ENCODE results near the gene PDZD8.
"Not testable (repeated sequence)": the region's sequence is repeated elsewhere in the genome, so short reads cannot be mapped to it uniquely, and the experiment has no call there.

PDZD8 gene

DNA sequence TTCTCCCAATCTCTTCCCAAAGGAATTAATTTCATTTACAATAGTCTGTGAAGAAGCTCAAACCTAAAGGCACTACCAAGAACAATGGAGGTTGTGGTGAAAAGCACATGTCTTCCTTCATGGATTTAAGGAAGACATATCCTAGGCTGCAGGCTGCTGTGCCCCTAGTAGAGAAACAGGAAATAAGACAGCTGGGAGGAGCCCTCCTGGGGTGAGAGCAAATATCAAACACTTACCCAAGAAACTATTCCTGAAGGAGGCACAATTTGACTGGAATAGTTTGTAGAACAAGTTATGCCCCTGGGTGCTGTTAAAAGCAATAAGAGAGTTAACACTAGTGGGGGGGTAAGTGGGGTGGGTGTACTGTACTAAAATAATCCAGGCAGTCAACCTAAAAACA lies 30.1 kb downstream of the PDZD8 start:
- peak; percentile 25 to 42 (median 40) for DNase-seq

GRCh38 chr10:117342641-117343040 lies 32.6 kb downstream of the PDZD8 start:
- no peak for DNase-seq

- DNase-seq: no peak
These were observed 34.2 kb downstream of the PDZD8 start for GRCh38 chr10:117341061-117341460.

DNA sequence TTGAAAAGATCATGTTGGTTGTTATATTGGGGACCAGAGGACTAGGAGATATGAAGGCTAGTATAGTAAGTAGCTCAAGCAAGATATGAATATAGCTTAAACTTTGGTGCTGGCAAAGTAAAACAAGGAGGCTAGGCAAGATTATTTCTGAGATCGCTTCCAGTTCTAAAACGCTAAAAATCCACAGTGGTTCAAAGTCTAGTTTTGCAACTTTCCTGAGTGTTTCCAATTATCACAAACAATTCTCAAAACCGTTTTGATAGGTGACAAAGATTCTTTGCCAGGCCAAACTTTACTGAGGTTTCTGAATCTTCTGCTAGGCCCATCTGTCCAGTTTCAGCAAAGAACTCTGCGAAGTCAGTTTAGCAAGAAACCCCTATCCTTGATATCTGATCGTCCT lies 35.3 kb downstream of the PDZD8 start:
- DNase-seq: no peak

GRCh38 chr10:117339578-117339977 lies 35.7 kb downstream of the PDZD8 start:
- DNase-seq: no peak

DNA sequence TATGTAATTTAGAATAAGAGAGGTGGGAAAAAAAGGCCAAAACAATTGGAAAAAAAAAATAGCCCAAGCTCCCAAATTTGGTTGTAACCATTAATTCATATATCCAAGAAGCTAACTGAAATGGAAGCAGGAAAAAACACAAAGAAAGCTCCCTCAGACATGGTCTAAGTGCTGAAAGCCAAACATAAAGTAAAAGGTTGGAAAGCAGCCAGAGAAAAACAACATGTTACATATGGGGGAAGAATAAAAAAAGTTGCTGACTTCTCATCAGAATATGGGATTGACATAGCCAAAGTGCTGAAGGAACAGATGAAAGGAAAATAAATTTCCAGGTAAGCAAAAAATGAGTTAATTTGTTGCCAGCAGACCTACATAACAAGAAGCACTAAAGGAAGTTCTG lies 40.3 kb downstream of the PDZD8 start:
- no peak for DNase-seq

DNA sequence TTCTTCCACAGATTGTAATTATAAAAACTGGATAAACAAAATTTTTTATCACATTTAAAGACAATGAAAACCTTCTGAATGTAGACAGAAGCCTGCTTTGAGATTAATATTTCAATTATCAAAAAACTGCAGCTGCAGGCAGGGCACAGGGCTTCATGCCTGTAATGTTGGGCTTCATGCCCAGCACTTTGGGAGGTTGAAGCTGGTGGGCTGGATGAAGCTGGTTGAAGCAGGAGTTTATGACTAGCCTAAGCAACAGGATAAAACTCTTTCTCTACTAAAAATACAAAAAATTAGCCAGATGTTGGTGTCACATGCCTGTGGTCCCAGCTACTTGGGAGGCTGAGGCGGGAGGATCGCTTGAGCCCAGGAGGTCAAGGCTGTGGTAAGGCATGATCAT lies 41.2 kb downstream of the PDZD8 start:
- no peak for DNase-seq

DNA sequence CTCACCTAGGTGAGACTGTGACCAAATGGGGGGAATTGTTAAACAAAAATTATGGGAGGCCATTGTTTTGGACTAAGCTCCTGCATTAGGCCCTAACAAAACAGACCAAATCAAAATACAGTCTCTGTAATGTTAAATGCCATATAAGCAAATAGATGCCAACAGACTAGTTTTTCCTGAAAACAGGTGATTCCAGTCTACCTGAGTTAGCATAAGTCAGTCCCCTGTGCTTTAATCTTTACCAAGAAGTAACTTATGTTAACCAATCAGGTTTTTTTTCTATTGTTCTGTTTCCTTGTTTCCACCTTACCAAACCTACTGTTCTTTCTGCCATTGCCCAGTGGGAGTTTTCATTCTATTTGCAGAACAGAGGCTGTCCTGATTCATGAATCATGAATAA lies 48.0 kb downstream of the PDZD8 start:
- no peak for DNase-seq

DNA sequence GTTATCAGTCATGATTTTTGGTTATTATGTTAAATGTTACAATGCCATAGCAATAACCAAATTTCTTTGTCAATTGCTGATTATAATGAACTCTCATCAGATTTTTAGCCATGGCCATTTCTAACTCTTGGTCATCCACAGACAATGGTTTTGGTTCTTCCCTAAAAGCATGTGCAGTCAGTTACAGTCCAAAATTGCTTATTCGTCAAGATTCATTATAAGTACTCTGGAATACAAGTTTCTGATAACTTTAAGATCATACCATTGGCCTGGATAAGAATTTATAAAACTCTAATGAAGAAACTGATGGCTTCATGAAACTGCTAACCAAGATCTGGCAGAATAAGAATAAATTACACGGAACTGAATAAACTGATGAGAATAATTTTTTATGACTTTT lies 50.9 kb downstream of the PDZD8 start:
- peak in 2 of 4 experiments; percentile 5 to 35 for DNase-seq

- no peak for DNase-seq
These were observed 53.0 kb downstream of the PDZD8 start for GRCh38 chr10:117322260-117322659.

DNA sequence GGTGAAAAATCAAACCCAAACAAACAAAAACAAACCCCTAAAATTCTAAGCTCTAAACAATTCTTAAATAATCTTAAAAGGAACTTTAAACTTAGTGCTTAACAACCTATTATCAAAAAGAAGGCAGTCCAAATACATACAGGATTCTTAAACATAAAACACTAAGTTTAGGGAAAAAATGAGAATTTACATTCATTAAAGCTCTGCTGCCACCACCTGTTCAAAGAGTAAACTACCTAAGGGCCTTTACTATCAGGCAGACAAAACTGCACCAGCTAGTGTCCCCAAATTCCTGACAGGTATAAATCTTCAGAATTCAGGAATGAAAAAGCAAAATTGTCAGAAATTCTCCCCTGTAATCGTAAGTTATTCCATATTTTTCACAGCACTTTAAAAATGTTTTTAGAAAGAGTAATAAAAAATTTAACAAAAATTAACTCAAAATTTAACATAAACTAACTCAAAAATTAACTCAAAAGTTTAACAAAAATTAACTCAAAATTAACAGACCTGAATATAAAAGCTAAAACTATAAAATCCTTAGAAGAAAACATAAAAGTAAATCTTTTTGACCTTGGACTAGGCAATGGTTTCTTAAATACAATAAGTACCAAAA lies 55.1 kb downstream of the PDZD8 start:
- DNase-seq: peak; percentile 36 to 55 (median 46)

DNA sequence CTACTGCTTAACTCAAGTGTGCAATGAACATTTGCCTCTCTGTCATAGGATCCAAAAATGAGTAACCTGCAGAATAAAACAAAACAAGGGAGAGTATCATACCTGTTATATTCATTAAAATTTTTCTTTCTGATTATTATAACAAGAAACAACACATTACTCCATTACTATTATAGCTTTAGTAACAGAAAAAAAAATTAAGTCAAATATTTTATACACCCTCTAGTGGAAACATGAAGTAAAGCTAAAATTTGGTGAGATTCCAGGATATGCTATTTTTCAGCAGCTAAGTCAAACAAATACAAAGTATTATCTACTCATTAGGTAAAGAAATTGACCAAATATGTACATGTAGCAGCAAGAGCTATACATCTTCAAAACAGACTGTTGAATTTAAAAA lies 56.3 kb downstream of the PDZD8 start:
- peak in 2 of 4 experiments; percentile 10 to 22 for DNase-seq

- DNase-seq: no peak
These were observed 58.5 kb downstream of the PDZD8 start for GRCh38 chr10:117316701-117317100.

GRCh38 chr10:117313641-117314040 lies 61.6 kb downstream of the PDZD8 start:
- no peak for DNase-seq

- no peak for DNase-seq
These were observed 62.8 kb downstream of the PDZD8 start for GRCh38 chr10:117312430-117312829.

GRCh38 chr10:117311261-117311660 lies 64.0 kb downstream of the PDZD8 start:
- no peak for DNase-seq

DNA sequence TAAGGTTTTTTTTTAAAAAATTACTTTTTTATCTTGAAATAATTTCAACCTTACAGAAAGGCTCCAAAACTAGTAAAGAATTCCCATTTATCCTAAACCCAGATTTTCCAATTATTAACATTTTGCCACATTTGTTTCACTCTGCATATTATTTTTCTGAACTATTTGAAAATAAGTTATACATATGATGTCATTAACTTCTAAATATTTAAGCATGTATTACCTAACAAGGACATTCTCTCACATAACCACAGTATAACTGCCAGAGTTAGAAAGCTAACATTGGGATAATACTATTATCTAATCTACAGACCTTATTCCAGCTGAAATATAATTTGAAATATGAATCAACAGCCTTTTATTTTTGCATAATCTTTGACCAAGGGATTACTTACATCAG lies 68.6 kb downstream of the PDZD8 start:
- DNase-seq: no peak

DNA sequence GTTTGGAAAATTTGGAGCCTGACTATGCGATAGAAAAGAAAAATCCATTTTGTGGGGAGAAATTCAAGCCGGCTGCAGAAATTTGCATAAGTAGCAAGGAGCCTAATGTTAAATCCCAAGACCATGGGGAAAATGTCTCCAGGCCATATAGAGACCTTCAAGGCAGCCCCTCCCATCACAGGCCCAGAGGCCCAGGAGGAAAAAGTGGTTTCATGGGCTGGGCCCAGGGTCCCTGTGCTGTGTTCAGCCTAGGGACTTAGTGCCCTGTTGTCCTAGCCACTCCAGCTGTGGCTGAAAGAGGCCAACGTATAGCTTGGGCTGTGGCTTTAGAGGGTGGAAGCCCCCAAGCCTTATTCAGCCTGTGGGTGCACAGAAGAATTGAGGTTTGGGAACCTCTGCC lies 71.8 kb downstream of the PDZD8 start:
- DNase-seq: not testable (repeated sequence)

DNA sequence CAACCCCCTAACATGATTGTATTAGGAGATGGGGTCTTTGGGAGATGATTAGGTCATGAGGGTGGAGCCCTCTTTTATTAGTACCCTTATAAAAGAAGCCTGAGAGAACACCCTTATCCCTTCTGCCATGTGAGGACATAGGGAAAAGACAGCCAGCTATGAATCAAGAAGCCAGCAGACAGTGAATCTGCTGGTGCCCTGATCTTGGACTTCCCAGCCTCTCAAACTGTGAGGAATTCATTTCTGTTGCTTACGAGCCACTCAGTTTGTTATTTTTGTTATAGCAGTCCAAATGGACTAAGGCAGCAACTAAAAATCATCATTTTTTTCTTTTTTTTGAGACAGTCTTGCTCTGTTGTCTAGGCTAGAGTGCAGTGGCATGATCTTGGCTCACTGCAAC lies 74.6 kb downstream of the PDZD8 start:
- no peak for DNase-seq

GRCh38 chr10:117299435-117299834 lies 75.8 kb downstream of the PDZD8 start:
- DNase-seq: no peak

DNA sequence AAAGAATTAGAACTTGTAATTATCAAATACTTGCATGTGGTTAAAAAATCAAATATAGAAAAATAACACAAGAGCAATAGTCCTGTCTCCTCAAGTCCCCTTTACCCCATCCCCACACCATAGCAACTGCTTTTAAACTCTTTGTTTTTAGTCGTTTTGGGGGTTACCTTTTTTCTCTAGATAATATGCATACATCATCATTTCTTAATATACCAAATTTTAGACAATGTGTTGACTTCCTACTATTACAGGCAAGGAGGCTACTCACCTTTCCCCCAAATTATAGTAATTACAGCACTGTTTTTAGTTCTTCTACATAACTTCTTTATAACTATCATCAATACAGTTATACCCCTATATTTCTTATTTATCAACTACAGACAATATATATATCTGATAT lies 77.0 kb downstream of the PDZD8 start:
- no peak for DNase-seq

DNA sequence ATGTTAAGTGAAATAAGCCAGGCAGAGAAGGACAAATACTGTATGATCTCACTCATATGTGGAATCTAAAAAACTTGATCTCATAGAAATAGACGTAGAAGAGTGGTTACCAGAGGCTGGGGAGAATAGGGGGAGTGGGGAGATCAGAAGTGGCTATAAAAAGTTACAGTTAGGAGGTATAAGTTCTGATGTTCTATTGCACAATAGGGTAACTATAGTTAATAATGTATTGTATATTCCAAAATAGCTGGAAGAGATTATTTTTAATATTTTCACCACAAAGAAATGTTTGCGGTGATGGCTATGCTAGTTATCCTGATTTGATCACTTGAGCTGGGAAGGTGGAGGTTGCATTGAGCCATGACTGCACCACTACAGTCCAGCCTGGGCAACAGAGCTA lies 80.5 kb downstream of the PDZD8 start:
- DNase-seq: no peak

- peak in 2 of 4 experiments; percentile 35 to 51 for DNase-seq
These were observed 81.1 kb downstream of the PDZD8 start for GRCh38 chr10:117294039-117294645.

GRCh38 chr10:117290872-117291271 lies 84.4 kb downstream of the PDZD8 start:
- not testable (repeated sequence) for DNase-seq
